ENCODE measurements around the gene GPR39. TPM values are rescaled to one million over a fixed set of nuclear protein-coding genes. Genes with fewer than 3 reads are reported as not detected.

Gene GPR39
- polyA plus RNA-seq, 2 of the 4 experiments (the other 2 are of a cell fraction) = 11.3 to 11.8 TPM

- TF ChIP-seq NPAS2 (CRISPR knock-in tag; IDR thresholded peaks at IDR 0.05; ENCODE audit: borderline replicate concordance) (no peak), RNF2 (IDR thresholded peaks at IDR 0.05; ENCODE audit: borderline replicate concordance, low read depth) (no peak), ESRRA (IDR thresholded peaks at IDR 0.05; ENCODE audit: borderline replicate concordance, low read length) (no peak), CHD4 (IDR thresholded peaks at IDR 0.05; ENCODE audit: borderline replicate concordance) (no peak), ZNF302 (CRISPR knock-in tag; IDR thresholded peaks at IDR 0.05) (no peak), HMGXB4 (CRISPR knock-in tag; IDR thresholded peaks at IDR 0.05; ENCODE audit: borderline replicate concordance) (no peak), KDM1A (IDR thresholded peaks at IDR 0.05; ENCODE audit: low read depth) (no peak), JUN (IDR thresholded peaks at IDR 0.05) (peak; percentile 64 to 71; a peak in 3 of 5 replicates), HOXB13 (CRISPR knock-in tag; IDR thresholded peaks at IDR 0.05; ENCODE audit: low read depth) (peak; percentile 25; the same call in 1 of the 2 replicates), TFCP2L1 (CRISPR knock-in tag; IDR thresholded peaks at IDR 0.05) (no peak), CBX8 (IDR thresholded peaks at IDR 0.05) (no peak), EHMT2 (IDR thresholded peaks at IDR 0.05; ENCODE audit: low read depth) (no peak), RCOR1 (IDR thresholded peaks at IDR 0.05; ENCODE audit: low read depth, low read length) (no peak), CEBPB (IDR thresholded peaks at IDR 0.05) (peak in 1 of 2 experiments; percentile 56; a peak in 1 of 4 replicates), HOXB5 (CRISPR knock-in tag; IDR thresholded peaks at IDR 0.05) (0 out of 2 replicates have a peak, but pooled peaks have one; percentile 17), EHF (CRISPR knock-in tag; IDR thresholded peaks at IDR 0.05) (no peak), FOSL2 (IDR thresholded peaks at IDR 0.05) (peak; percentile 87), FOSL2 (CRISPR knock-in tag; IDR thresholded peaks at IDR 0.05) (peak; percentile 93), HOXA7 (CRISPR knock-in tag; IDR thresholded peaks at IDR 0.05) (no peak), RFX5 (IDR thresholded peaks at IDR 0.05) (no peak), FOXS1 (CRISPR knock-in tag; IDR thresholded peaks at IDR 0.05) (no peak), NFE2L2 (conservative IDR thresholded peaks at IDR 0.05; ENCODE audit: low read length) (no peak)
- TF ChIP-seq, protein P1, sequence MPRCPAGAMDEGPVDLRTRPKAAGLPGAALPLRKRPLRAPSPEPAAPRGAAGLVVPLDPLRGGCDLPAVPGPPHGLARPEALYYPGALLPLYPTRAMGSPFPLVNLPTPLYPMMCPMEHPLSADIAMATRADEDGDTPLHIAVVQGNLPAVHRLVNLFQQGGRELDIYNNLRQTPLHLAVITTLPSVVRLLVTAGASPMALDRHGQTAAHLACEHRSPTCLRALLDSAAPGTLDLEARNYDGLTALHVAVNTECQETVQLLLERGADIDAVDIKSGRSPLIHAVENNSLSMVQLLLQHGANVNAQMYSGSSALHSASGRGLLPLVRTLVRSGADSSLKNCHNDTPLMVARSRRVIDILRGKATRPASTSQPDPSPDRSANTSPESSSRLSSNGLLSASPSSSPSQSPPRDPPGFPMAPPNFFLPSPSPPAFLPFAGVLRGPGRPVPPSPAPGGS (IDR thresholded peaks at IDR 0.05) = peak; percentile 29; the same call in 1 of the 3 replicates
- TF ChIP-seq, protein P2, sequence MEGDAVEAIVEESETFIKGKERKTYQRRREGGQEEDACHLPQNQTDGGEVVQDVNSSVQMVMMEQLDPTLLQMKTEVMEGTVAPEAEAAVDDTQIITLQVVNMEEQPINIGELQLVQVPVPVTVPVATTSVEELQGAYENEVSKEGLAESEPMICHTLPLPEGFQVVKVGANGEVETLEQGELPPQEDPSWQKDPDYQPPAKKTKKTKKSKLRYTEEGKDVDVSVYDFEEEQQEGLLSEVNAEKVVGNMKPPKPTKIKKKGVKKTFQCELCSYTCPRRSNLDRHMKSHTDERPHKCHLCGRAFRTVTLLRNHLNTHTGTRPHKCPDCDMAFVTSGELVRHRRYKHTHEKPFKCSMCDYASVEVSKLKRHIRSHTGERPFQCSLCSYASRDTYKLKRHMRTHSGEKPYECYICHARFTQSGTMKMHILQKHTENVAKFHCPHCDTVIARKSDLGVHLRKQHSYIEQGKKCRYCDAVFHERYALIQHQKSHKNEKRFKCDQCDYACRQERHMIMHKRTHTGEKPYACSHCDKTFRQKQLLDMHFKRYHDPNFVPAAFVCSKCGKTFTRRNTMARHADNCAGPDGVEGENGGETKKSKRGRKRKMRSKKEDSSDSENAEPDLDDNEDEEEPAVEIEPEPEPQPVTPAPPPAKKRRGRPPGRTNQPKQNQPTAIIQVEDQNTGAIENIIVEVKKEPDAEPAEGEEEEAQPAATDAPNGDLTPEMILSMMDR (IDR thresholded peaks at IDR 0.05) = no peak
- TF ChIP-seq, protein P3, sequence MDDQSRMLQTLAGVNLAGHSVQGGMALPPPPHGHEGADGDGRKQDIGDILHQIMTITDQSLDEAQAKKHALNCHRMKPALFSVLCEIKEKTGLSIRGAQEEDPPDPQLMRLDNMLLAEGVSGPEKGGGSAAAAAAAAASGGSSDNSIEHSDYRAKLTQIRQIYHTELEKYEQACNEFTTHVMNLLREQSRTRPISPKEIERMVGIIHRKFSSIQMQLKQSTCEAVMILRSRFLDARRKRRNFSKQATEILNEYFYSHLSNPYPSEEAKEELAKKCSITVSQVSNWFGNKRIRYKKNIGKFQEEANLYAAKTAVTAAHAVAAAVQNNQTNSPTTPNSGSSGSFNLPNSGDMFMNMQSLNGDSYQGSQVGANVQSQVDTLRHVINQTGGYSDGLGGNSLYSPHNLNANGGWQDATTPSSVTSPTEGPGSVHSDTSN (IDR thresholded peaks at IDR 0.05) = peak; percentile 68
These were observed 22.1 kb downstream of the GPR39 start (continued) for GRCh38 chr2:132438691-132439090.

All from A549 (cell line).